NOMO-1 treated with DMSO at 0.1 percent for 48 hours (cell line): ENCODE measurements around the gene BEST2.
"Not testable (repeated sequence)": the region's sequence is repeated elsewhere in the genome, so short reads cannot be mapped to it uniquely, and the experiment has no call there.

ENCODE experiments used
- DNase-seq: peaks from one replicate; lab custom pipeline; 2025; ENCODE audit not compliant: unreplicated experiment; lab: John Stamatoyannopoulos, UW

Gene BEST2

GRCh38 chr19:12797607-12798006, 46.0 kb downstream of the BEST2 start:
- not testable (repeated sequence) for DNase-seq

DNA sequence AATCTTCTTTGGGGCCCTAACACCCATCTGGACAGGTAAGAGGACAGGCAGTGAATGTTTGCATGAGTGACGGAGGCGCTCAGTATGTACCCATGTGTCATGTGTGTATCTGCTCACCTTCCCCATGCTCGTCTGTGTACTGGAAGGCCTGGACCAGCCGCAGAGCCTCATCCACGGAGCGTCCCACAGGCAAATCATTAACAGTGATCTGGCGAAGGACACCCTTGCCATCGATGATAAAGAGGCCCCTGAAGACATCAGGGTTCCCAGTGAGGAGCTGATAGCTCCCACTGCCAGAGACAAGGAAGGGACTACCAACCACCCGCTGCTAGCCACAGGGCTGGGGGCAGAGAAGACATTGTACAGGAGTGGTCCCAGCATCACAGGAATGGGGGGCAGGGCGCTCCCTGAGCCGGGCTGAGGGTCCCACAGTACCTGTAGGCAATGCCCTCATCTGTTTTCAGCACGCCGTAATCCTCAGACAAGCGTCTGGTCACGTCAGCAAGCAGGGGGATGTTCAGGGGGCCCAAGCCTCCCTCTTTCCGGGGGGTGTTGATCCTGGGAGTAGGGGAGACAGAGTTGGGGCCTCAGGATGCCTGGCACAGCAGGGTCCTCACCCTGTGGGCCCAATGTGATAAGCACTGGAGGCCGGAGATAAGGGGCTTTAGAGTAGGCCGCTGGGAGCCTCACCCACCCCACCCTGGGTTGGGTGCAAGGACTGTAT, 48.3 kb downstream of the BEST2 start:
- no peak for DNase-seq

- DNase-seq: no peak
These were observed 48.8 kb downstream of the BEST2 start for GRCh38 chr19:12800466-12800770.

GRCh38 chr19:12800923-12801465, 49.4 kb downstream of the BEST2 start:
- no peak for DNase-seq

DNA sequence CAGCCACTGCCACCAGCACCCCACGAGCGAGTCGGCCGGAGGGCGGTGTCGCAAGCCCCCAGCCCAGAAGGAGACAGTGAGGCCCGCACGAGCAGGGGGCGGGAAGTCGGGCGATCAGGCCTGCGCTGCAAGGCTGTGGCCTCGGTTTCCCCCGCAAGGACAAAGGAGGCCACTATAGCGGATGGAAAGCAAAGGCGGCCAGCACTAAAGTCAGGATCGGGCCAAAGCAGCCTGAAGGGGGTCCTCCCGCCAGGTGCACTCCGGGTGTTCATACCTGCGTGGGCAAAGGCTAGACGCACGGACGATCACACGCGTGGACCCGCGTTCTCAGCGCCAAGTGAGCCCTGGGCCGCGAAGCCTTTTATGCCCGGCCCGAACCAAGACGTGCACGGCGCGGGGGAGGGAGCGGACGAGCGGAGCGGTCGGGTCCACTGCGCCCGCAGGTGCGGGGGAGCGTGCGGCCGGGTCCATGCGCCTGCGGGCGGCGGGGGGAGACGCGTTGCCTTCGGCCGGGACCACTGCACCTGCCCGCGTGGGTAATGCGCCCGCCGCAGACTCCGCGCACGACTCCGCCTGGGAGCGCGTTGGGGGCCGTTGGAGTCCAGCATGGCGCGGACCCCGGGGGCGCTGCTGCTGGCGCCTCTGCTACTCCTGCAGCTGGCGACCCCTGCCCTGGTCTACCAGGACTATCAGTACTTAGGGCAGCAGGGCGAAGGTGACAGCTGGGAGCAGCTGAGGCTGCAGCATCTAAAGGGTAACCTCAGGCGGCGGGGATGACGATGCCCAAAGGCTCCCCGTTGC, 50.1 kb downstream of the BEST2 start, which contains the start of the genes PRDX2 and THSD8:
TSS of gene PRDX2 (minus strand) at position 335 of the 801 bp plus-strand sequence. CDS start 539 bp downstream, outside the sequence.
TSS of gene THSD8 (plus strand) at position 604 of the 801 bp plus-strand sequence. CDS start at position 607, 3 bp downstream.
- DNase-seq: peak; percentile 66

DNA sequence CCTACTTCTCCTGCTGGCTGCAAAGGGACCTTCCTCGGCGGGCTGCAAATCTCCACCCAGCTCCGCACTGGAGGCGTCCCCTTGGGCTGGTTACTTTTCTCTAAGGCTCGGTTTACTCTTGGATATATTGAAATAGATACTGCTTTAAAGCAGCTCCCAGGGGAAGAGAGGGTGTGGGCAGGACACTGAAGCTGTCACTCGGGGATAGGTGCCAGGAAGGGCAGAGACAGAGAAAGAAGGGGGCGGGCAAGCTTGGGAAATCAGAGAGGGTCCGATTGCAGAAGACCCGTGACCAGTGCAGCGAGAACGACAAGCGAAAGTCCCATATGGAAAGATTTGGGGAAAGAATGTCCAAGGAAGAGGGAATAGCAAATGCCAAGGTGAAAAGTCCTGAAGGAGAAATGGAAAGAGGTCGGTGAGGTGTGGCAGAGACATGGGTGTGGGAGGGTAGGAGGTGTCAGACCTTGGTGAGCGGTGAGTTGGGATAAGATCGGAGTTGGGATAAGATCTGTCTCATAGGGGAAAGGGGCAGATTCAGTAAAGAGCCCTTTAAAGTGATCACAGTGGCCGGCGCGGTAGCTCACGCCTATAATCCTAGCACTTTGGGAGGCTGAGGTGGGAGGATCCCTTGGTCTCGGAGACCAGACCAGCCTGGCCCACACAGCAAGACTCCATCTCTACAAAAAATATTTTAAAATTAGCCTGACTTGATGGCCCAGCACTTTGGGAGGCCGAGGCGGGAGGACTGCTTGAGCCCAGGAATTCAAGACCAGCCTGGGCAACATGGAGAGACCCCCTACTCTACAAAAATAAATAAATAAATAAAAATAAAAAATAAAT, 50.9 kb downstream of the BEST2 start:
- no peak for DNase-seq

DNA sequence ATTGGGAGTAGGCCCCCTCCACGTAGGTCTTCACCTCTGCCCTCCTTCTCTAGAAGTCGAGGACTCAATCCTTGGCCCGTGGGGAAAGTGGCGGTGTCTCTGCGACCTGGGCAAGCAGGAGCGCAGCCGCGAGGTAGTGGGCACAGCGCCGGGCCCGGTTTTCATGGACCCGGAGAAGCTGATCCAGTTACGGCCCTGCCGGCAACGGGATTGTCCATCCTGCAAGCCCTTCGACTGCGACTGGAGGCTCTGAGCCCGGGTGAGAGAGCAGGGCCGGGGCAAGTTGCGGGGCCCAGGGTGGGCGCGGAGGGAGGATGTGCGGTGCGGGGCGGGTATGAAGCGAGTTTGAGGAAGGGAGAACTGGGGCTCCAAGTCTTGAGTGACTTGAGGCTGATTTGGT, 52.5 kb downstream of the BEST2 start:
- no peak for DNase-seq

DNA sequence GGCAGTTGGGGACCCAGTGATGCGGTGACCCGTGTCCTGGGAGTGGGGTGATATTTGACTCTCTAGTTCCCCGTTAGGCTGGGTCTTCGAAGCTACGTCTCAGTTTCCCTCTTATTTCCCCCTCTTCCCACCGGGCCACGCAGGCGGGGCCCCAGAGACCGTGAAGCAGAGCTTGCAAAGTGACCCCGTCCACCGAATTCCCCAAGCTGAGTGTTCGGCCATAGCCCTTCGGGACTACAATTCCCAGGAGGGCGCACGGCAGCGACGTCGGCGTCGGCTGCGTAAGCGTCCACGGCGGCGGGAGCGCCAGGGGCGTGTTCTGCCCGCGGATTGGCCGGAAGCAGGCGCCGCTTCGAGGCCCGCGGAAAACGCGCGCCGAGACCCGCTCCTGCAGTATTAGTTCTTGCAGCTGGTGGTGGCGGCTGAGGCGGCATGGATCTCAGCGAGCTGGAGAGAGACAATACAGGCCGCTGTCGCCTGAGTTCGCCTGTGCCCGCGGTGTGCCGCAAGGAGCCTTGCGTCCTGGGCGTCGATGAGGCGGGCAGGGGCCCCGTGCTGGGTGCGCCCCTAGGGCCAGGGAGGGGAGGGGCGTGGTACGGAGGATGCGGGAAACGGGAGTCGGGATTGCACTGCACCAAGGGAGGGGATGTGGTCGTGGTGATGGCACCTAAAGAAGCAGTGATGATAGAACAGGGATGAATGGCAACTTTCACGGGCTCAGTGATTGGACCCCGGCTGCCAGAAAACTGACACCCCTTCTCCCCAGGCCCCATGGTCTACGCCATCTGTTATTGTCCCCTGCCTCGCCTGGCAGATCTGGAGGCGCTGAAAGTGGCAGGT, 54.9 kb downstream of the BEST2 start, which contains the start of gene RNASEH2A:
TSS of gene RNASEH2A (plus strand) at position 343 of the 840 bp plus-strand sequence. CDS start at position 433, 90 bp downstream.
- DNase-seq: peak; percentile 87
